HG03575 (cell line): ENCODE results near the gene ALDH4A1.

Source experiments
- ATAC-seq: cut with Tn5 transposase; IDR thresholded peaks from one replicate; pipeline ENCODE4 v1.9.1; 2021; ENCODE audit not compliant: unreplicated experiment, insufficient number of reproducible peaks, low FRiP score; ENCODE audit errors: extremely low read depth

The ALDH4A1 gene

GRCh38 chr1:18902523-18903290 is at the start of gene ALDH4A1:
Gene ALDH4A1 (minus strand): TSS chr1:18902555. CDS start chr1:18902523, 32 bp downstream.
- peak; percentile 76 for ATAC-seq

GRCh38 chr1:18951818-18952391 is 49.5 kb upstream of the ALDH4A1 start:
- no peak for ATAC-seq

- no peak for ATAC-seq
Measured at GRCh38 chr1:18951416-18951815, 49.1 kb upstream of the ALDH4A1 start.

GRCh38 chr1:18950401-18951026 is 48.2 kb upstream of the ALDH4A1 start:
- no peak for ATAC-seq

GRCh38 chr1:18949686-18950400 is 47.5 kb upstream of the ALDH4A1 start:
- ATAC-seq = no peak

- no peak for ATAC-seq
Measured at GRCh38 chr1:18948913-18949685, 46.7 kb upstream of the ALDH4A1 start.

- no peak for ATAC-seq
Measured at GRCh38 chr1:18948048-18948912, 45.9 kb upstream of the ALDH4A1 start.

- ATAC-seq = no peak
Measured at GRCh38 chr1:18947570-18947969, 45.2 kb upstream of the ALDH4A1 start.

GRCh38 chr1:18946550-18947381 is 44.4 kb upstream of the ALDH4A1 start:
- no peak for ATAC-seq

GRCh38 chr1:18945401-18945849 is 43.1 kb upstream of the ALDH4A1 start:
- ATAC-seq = no peak

- ATAC-seq = no peak
Measured at GRCh38 chr1:18944810-18945209, 42.5 kb upstream of the ALDH4A1 start.

GRCh38 chr1:18943914-18944572 is 41.7 kb upstream of the ALDH4A1 start:
- no peak for ATAC-seq

- ATAC-seq = no peak
Measured at GRCh38 chr1:18943162-18943561, 40.8 kb upstream of the ALDH4A1 start.

- no peak for ATAC-seq
Measured at GRCh38 chr1:18942340-18942739, 40.0 kb upstream of the ALDH4A1 start.

GRCh38 chr1:18941221-18942141 is 39.1 kb upstream of the ALDH4A1 start:
- ATAC-seq = no peak
